WTC11 (cell line): Measurements from ENCODE around the gene CD109. TPM values are rescaled to one million over a fixed set of nuclear protein-coding genes. Genes with fewer than 3 reads are reported as not detected.

Experiments used
- ATAC-seq: fragments of 200-7000 bp; cut with Tn5 transposase; 2 replicates; pipeline ENCODE4 v1.10.0; 2021; ENCODE audit warnings: mild to moderate bottlenecking, moderate library complexity
- CTCF ChIA-PET: fragments of 300-600 bp; sonication (Branson Sonifier 250); formaldehyde crosslinking; loops from one replicate; lab custom pipeline; 2021; ENCODE audit warnings: antibody characterized with exemption; lab: Charles Lee
- POLR2A ChIA-PET: fragments of 350-600 bp; sonication (Branson Sonifier 250); formaldehyde crosslinking; loops from one replicate; lab custom pipeline; 2021; ENCODE audit warnings: antibody characterized with exemption; lab: Charles Lee
- DNase-seq: peaks from one replicate; pipeline ENCODE4 v3.0.0; 2021; ENCODE audit warnings: low spot score
- H3K27ac Mint-ChIP-seq: 2 replicates; pipeline ENCODE4 v1.8.0; 2021; ENCODE audit warnings: mixed read lengths
- H3K27me3 Mint-ChIP-seq: 2 replicates; pipeline ENCODE4 v1.8.0; 2021; ENCODE audit warnings: low read depth, mild to moderate bottlenecking, moderate library complexity, mixed read lengths
- H3K36me3 Mint-ChIP-seq: 2 replicates; pipeline ENCODE4 v1.8.0; 2021; ENCODE audit warnings: mixed read lengths
- H3K4me1 Mint-ChIP-seq: 2 replicates; pipeline ENCODE4 v1.8.0; 2022; ENCODE audit warnings: mixed read lengths
- H3K4me3 Mint-ChIP-seq: 2 replicates; pipeline ENCODE4 v1.8.0; 2021; ENCODE audit warnings: mild to moderate bottlenecking, moderate library complexity, mixed read lengths
- H3K9me3 Mint-ChIP-seq: 2 replicates; pipeline ENCODE4 v1.8.0; 2021; ENCODE audit warnings: mixed read lengths
- ATF1 ChIP-seq: sonication (generic); formaldehyde crosslinking; IDR thresholded peaks from 2 replicates; pipeline ENCODE4 v1.8.1; 2023; ENCODE audit warnings: mild to moderate bottlenecking, moderate library complexity, missing genetic modification reagents
- CREB1 ChIP-seq: sonication (generic); formaldehyde crosslinking; IDR thresholded peaks from 2 replicates; pipeline ENCODE4 v1.8.0; 2023; ENCODE audit warnings: mild to moderate bottlenecking, missing genetic modification reagents
- CREM ChIP-seq: sonication (generic); formaldehyde crosslinking; IDR thresholded peaks from 2 replicates; pipeline ENCODE4 v1.8.1; 2022; ENCODE audit warnings: mild to moderate bottlenecking, missing genetic modification reagents, moderate library complexity
- ELF4 ChIP-seq: sonication (generic); formaldehyde crosslinking; IDR thresholded peaks from 2 replicates; pipeline ENCODE4 v1.8.1; 2022; ENCODE audit warnings: low read depth, mild to moderate bottlenecking, moderate library complexity, missing genetic modification reagents
- KAT7 ChIP-seq: sonication (generic); formaldehyde crosslinking; IDR thresholded peaks from 2 replicates; pipeline ENCODE4 v1.8.1; 2023; ENCODE audit warnings: missing genetic modification reagents, mild to moderate bottlenecking, borderline replicate concordance
- MLX ChIP-seq: sonication (generic); formaldehyde crosslinking; IDR thresholded peaks from 2 replicates; pipeline ENCODE4 v1.8.1; 2023; ENCODE audit warnings: mild to moderate bottlenecking, missing genetic modification reagents, moderate library complexity
- NR2C2 ChIP-seq: sonication (generic); formaldehyde crosslinking; IDR thresholded peaks from 2 replicates; pipeline ENCODE4 v1.8.0; 2022; ENCODE audit warnings: mild to moderate bottlenecking, missing genetic modification reagents
- TP53 ChIP-seq: sonication (generic); formaldehyde crosslinking; IDR thresholded peaks from 2 replicates; pipeline ENCODE4 v1.8.1; 2023; ENCODE audit warnings: mild to moderate bottlenecking, missing genetic modification reagents
- USF1 ChIP-seq: sonication (generic); formaldehyde crosslinking; IDR thresholded peaks from 2 replicates; pipeline ENCODE4 v1.8.0; 2022; ENCODE audit warnings: mild to moderate bottlenecking, missing genetic modification reagents
- ZBTB21 ChIP-seq: sonication (generic); formaldehyde crosslinking; IDR thresholded peaks from 2 replicates; pipeline ENCODE4 v1.8.1; 2023; ENCODE audit warnings: mild to moderate bottlenecking, missing genetic modification reagents, borderline replicate concordance
- ZMAT4 ChIP-seq: fragments of 250-450 bp; sonication (Bioruptor Pico); IDR thresholded peaks from 2 replicates; pipeline ENCODE4 v1.9.0; 2021; ENCODE audit warnings: mild to moderate bottlenecking
- ZNF263 ChIP-seq: sonication (generic); formaldehyde crosslinking; IDR thresholded peaks from 2 replicates; pipeline ENCODE4 v1.8.1; 2022; ENCODE audit warnings: low read depth, mild to moderate bottlenecking, moderate library complexity, missing genetic modification reagents
- ZNF317 ChIP-seq: sonication (generic); formaldehyde crosslinking; IDR thresholded peaks from 2 replicates; pipeline ENCODE4 v1.8.1; 2023; ENCODE audit warnings: low read depth, mild to moderate bottlenecking, moderate library complexity, missing genetic modification reagents, borderline replicate concordance
- ZNF416 ChIP-seq: fragments of 250-450 bp; sonication (Bioruptor Pico); IDR thresholded peaks from 2 replicates; pipeline ENCODE4 v1.9.0; 2021; ENCODE audit warnings: mild to moderate bottlenecking, inconsistent platforms
- total RNA-seq: library from RNA; stranded (reverse); gene quantifications from 3 replicates; pipeline ENCODE4 v1.2.3, GENCODE V29; 2021
- TF ChIP-seq, protein P1 (sequence below): sonication (generic); formaldehyde crosslinking; IDR thresholded peaks from 2 replicates; pipeline ENCODE4 v1.8.1; 2022; ENCODE audit warnings: missing genetic modification reagents, borderline replicate concordance
- TF ChIP-seq, protein P2 (sequence below): sonication (generic); formaldehyde crosslinking; IDR thresholded peaks from 2 replicates; pipeline ENCODE4 v1.8.1; 2022; ENCODE audit warnings: mild to moderate bottlenecking, moderate library complexity, missing genetic modification reagents

Gene CD109
- total RNA-seq, 1 experiment from 2014 or later = 4.5 TPM

- no peak for DNase-seq
- Mint-ChIP-seq H3K27ac (no peak overlapping the region), H3K4me1 (no peaks in the 10 kb centered on the region), H3K4me3 (no peak overlapping the region), H3K9me3 (0 out of 2 replicates have a peak, but pooled peaks cover 4% of the 10 kb centered on the region), H3K36me3 (no peaks in the 10 kb centered on the region), H3K27me3 (no peaks in the 10 kb centered on the region)
- ATAC-seq = no peak
- POLR2A ChIA-PET = no interaction called here
- TF ChIP-seq, protein P1, sequence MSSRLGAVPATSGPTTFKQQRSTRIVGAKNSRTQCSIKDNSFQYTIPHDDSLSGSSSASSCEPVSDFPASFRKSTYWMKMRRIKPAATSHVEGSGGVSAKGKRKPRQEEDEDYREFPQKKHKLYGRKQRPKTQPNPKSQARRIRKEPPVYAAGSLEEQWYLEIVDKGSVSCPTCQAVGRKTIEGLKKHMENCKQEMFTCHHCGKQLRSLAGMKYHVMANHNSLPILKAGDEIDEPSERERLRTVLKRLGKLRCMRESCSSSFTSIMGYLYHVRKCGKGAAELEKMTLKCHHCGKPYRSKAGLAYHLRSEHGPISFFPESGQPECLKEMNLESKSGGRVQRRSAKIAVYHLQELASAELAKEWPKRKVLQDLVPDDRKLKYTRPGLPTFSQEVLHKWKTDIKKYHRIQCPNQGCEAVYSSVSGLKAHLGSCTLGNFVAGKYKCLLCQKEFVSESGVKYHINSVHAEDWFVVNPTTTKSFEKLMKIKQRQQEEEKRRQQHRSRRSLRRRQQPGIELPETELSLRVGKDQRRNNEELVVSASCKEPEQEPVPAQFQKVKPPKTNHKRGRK = no peak
- TF ChIP-seq NR2C2 (CRISPR knock-in tag) = no peak
- no peak for TF ChIP-seq TP53 (CRISPR knock-in tag)
- TF ChIP-seq ZNF416 (CRISPR knock-in tag) = no peak
- no peak for TF ChIP-seq ZNF317 (CRISPR knock-in tag)
- no peak for TF ChIP-seq ZMAT4 (CRISPR knock-in tag)
- CTCF ChIA-PET = interaction anchor here (0.5 to 1.3 kb wide), 2 partner anchors 11 to 25 kb away, joined by 3 to 4 read pairs; no protein-coding TSS in a partner anchor
Observed at GRCh38 chr6:73796881-73797280, 100.9 kb downstream of the CD109 start.

GRCh38 chr6:73797861-73798260, 101.9 kb downstream of the CD109 start:
- no peak overlapping the region for H3K27ac Mint-ChIP-seq
- no peaks in the 10 kb centered on the region for H3K36me3 Mint-ChIP-seq
- H3K4me3 Mint-ChIP-seq = no peak overlapping the region
- ChIA-PET POLR2A (no interaction called here), CTCF (interaction anchor here (0.7 kb wide), 1 partner anchor 15 kb away, joined by 4 read pairs; no protein-coding TSS in a partner anchor)
- no peak for DNase-seq
- H3K4me1 Mint-ChIP-seq = no peaks in the 10 kb centered on the region
- H3K27me3 Mint-ChIP-seq = no peaks in the 10 kb centered on the region
- no peak for ATAC-seq
- no peak for TF ChIP-seq CREM (CRISPR knock-in tag)
- TF ChIP-seq CREB1 (CRISPR knock-in tag) = no peak
- no peak for TF ChIP-seq ZMAT4 (CRISPR knock-in tag)
- no peak for TF ChIP-seq NR2C2 (CRISPR knock-in tag)
- no peak for TF ChIP-seq MLX (CRISPR knock-in tag)
- 0 out of 2 replicates have a peak, but pooled peaks cover 4% of the 10 kb centered on the region for H3K9me3 Mint-ChIP-seq

- no peaks in the 10 kb centered on the region for H3K27me3 Mint-ChIP-seq
- no peak overlapping the region for H3K27ac Mint-ChIP-seq
- no peak for TF ChIP-seq ELF4
- no peak for TF ChIP-seq KAT7
- TF ChIP-seq ATF1 (CRISPR knock-in tag) = no peak
- TF ChIP-seq, protein P2, sequence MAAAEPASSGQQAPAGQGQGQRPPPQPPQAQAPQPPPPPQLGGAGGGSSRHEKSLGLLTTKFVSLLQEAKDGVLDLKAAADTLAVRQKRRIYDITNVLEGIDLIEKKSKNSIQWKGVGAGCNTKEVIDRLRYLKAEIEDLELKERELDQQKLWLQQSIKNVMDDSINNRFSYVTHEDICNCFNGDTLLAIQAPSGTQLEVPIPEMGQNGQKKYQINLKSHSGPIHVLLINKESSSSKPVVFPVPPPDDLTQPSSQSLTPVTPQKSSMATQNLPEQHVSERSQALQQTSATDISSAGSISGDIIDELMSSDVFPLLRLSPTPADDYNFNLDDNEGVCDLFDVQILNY = no peak
- TF ChIP-seq USF1 = no peak
- TF ChIP-seq ZBTB21 = no peak
- TF ChIP-seq ZMAT4 (CRISPR knock-in tag) = no peak
- TF ChIP-seq ZNF263 = no peak
- H3K9me3 Mint-ChIP-seq = 0 out of 2 replicates have a peak, but pooled peaks cover 4% of the 10 kb centered on the region
- no peak overlapping the region for H3K4me3 Mint-ChIP-seq
- DNase-seq = peak; percentile 13
- no peaks in the 10 kb centered on the region for H3K36me3 Mint-ChIP-seq
- H3K4me1 Mint-ChIP-seq = no peaks in the 10 kb centered on the region
- POLR2A ChIA-PET = no interaction called here
- ATAC-seq = peak; percentile 85
- CTCF ChIA-PET = interaction anchor here (0.7 kb wide), 1 partner anchor 16 kb away, joined by 4 read pairs; no protein-coding TSS in a partner anchor
Observed at GRCh38 chr6:73798592-73798991, 102.6 kb downstream of the CD109 start.
